HG02884 (cell line): ENCODE data around the gene TMEM273.

Source experiments
- ATAC-seq: cut with Tn5 transposase; IDR thresholded peaks from one replicate; pipeline ENCODE4 v1.9.1; 2021; ENCODE audit warnings: mild to moderate bottlenecking, moderate library complexity; ENCODE audit not compliant: unreplicated experiment

The TMEM273 gene

DNA sequence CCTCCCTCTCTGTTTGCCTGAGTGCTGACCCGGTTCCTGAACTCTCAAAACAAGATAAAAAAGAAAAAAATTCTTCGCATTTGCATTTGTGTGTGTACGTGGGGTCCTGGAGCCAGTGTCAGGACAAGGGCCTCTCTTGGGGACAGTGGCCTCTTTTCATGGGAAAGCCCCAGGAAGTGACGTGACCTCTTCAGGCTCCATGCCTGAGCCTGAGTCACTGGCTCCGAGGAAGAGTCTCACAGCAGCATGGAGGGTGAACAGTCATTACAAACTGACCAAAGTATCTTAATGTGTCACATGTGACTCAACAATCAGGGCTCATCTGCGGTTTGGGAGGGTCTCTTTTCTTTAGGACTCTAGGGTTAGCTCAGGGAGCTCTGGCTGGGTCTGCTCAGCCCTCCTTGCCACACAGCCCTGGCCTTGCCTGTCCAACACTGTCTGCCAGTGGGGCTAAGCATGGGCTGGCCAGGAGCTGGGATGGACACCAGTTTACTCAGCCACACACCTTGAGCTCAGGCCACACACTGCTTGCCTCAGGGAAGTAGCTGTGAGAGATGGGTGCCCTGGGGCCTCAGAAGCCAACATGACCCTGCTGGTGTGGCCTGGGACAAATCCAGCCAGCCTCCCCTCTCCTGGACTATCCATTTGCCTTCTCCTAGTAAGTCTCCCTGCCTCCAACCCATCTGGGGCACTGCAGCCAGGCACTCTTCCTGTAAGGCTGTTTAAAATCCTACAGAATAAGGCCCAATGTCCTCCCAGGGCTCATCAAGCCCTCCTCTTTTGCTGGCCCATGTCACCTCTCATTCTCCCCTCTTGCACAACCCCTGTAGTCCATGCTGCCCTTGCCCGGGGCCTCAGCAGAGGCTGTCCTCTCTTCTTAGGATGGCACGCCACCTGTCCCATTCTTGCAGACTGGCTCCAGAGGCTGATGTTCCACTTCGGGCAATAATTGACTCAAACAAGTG is 10.5 kb downstream of the TMEM273 start:
- ATAC-seq, result peak; percentile 72

- ATAC-seq, result no peak
Observed at GRCh38 chr10:49176310-49177268, 11.6 kb downstream of the TMEM273 start.

GRCh38 chr10:49175587-49176309 is 12.4 kb downstream of the TMEM273 start:
- no peak for ATAC-seq

DNA sequence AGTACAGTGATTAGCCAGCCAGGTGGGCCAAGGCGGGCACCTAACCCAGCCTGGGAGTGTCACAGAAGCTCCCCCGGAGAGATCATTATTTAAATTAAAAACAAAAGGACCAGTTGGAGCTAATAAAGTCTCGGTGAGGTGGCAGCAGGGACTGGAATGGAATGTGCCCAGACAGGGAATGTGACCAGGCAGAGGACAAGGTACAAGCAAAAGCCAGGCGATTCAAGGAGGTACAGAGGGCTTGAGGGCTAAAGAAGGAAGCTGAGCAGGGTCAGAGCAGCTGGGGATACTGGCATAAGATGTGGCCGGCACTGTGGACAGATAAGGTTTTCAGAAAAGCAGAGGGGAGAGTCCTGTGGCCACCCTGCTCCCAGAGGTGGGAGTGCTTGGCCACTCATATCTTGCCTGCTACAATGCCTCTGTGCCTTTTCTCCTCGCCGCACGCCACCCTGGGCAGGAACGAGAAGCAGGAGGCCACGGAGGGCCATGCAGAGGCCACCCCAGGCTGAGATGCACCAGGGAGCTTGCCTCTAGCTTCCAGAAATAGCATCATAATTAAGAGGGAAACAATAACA is 13.2 kb downstream of the TMEM273 start:
- no peak for ATAC-seq

GRCh38 chr10:49174261-49174925 is 13.8 kb downstream of the TMEM273 start:
- ATAC-seq, result no peak

- ATAC-seq, result no peak
Observed at GRCh38 chr10:49173853-49174252, 14.3 kb downstream of the TMEM273 start.

- no peak for ATAC-seq
Observed at GRCh38 chr10:49173201-49173772, 14.9 kb downstream of the TMEM273 start.

- no peak for ATAC-seq
Observed at GRCh38 chr10:49172777-49173132, 15.4 kb downstream of the TMEM273 start.

DNA sequence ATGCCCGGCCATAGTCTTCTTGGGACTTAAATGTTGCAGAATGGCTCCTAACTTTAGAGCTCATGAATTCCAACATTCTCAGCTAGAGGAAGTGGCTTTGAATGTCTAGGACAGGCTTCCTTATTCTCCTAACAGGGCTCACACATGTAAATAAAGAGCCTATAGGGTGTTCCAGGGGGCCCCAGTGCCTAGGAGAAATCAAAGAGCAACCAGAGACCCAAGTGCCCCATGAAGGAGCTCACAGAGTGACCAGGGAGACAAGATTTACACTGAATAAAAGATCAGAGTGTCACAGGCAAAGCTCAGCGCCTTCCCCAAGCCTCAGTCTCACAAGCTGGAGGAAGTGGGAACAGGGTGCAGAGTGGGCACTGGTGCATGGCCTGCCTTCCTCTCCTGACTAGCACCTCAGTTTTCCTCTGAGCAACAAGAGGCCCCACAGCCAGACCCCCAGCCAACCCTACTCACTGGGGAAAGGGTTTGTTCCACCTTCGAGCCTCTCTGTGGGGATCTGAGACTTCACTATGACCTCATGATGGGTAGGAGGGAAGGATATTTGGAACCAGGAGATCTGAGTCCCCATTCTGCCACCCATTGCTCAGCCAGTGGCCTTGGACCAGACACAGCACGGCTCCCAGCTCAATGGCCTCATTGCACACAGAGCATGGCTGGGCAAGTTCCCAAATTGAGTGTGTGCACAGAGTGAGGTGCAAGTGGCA is 16.0 kb downstream of the TMEM273 start:
- ATAC-seq, result no peak

DNA sequence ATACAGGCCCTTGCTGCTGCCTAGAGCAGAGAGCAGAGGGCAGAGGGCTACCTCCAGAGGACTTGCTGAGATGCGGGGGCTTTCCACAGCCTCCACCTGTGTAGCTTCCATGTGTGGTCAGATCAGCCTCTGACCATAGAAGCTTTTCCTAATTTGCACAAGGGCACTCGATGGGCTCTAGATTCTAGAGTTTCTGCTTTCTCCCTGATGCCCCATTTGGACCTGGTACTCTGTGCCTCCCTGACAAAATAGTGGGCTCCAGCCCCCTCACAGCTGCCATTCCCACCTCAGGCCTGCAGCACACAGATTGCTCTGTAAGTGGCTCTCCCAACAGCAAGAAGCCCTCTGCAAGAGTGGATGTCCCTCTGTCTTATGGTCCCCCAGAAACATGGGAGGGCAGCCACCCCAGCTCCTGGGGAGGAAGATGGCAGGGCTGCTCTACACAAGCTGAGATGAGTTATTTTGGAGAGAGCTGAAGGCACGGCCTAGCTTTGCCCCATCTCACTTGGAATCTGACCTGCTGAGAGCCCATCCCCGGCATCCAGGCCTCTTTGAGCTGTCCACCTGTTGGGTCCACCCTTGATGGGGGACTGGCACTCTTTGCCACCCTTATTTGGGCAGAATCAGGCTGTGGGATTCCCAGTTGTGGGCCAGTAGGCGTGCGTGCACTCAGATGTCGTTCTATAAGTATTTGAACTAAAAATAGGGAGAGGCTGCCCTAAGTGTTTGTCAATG is 16.7 kb downstream of the TMEM273 start:
- ATAC-seq, result no peak

- ATAC-seq, result no peak
Observed at GRCh38 chr10:49170632-49171325, 17.4 kb downstream of the TMEM273 start.

DNA sequence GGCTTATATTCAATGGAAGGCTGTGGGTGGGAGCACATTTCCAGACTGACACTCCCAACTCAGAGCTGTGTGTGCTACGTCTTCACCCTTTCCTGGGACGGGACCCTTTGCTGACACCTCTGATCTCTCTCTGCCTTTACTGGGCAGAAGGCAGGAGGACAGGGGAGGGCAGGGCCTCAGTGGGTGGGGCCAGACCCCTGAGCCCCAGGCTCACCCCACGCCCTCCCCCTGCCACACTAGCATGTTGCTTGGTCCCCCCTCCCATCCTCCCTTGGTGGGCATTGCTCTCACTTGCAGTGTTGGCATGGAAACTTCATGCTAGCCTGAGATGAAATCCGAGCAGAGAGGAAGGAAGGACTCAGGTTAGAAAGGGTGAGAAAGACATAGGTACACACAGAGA is 18.4 kb downstream of the TMEM273 start:
- ATAC-seq, result no peak

GRCh38 chr10:49168831-49169500 is 19.2 kb downstream of the TMEM273 start:
- no peak for ATAC-seq

GRCh38 chr10:49168171-49168540 is 20.0 kb downstream of the TMEM273 start:
- no peak for ATAC-seq

- no peak for ATAC-seq
Observed at GRCh38 chr10:49167425-49168170, 20.6 kb downstream of the TMEM273 start.
